Keratinocyte (primary cell): Measurements from ENCODE around the gene GPD1. TPM values are rescaled to one million over a fixed set of nuclear protein-coding genes. Genes with fewer than 3 reads are reported as not detected.

Experiments
- DNase-seq: peaks from one replicate; pipeline ENCODE4 v3.0.0-alpha.2; 2011; ENCODE audit warnings: low read depth, missing footprints, low spot score
- FAIRE-seq: peaks from 2 replicates; lab custom pipeline; 2011; peaks lifted over from hg19 to GRCh38; lab: Jason Lieb, UNC
- H2AFZ ChIP-seq: 2 replicates; pipeline ENCODE4 v1.6.0; 2012; ENCODE audit warnings: low read length, control low read depth, inconsistent platforms; ENCODE audit not compliant: control insufficient read depth
- H3K27ac ChIP-seq: 2 replicates; pipeline ENCODE4 v1.5.1; 2011; ENCODE audit warnings: low read length; ENCODE audit not compliant: control insufficient read depth, insufficient read depth
- H3K27me3 ChIP-seq: 3 replicates; pipeline ENCODE4 v1.6.0; 2011; ENCODE audit warnings: low read length; ENCODE audit not compliant: control insufficient read depth, insufficient read depth; ENCODE audit errors: extremely low read depth
- H3K36me3 ChIP-seq, 2 experiments: 2 replicates in 1 of 2; 3 replicates in 1 of 2; pipeline ENCODE4 v1.5.1; 2011; ENCODE audit warnings: low read length in 2 of 2, mild to moderate bottlenecking in 1 of 2; ENCODE audit not compliant: control insufficient read depth in 2 of 2, insufficient read depth in 2 of 2; ENCODE audit errors: extremely low read depth in 1 of 2
- H3K4me1 ChIP-seq: 3 replicates; pipeline ENCODE4 v1.5.1; 2011; ENCODE audit warnings: low read length; ENCODE audit not compliant: control insufficient read depth, insufficient read depth; ENCODE audit errors: extremely low read depth
- H3K4me2 ChIP-seq: 3 replicates; pipeline ENCODE4 v1.6.0; 2011; ENCODE audit warnings: low read depth, low read length; ENCODE audit not compliant: control insufficient read depth, insufficient read depth; ENCODE audit errors: extremely low read depth
- H3K4me3 ChIP-seq, 3 experiments: fragments of 200-600 bp in 1 of 3; sonication (generic) in 1 of 3; 2 replicates in 2 of 3; 3 replicates in 1 of 3; pipeline ENCODE4 v1.5.1; 2011 to 2016; ENCODE audit warnings: low read length in 3 of 3, mild to moderate bottlenecking in 3 of 3, control low read depth in 2 of 3, inconsistent platforms in 1 of 3, low read depth in 1 of 3, mixed read lengths in 1 of 3, mixed run types in 1 of 3, moderate library complexity in 1 of 3; ENCODE audit not compliant: control insufficient read depth in 2 of 3, insufficient read depth in 2 of 3; ENCODE audit errors: extremely low read depth in 1 of 3
- H3K79me2 ChIP-seq: 2 replicates; pipeline ENCODE4 v1.6.0; 2012; ENCODE audit warnings: low read length; ENCODE audit not compliant: control insufficient read depth, insufficient read depth
- H3K9ac ChIP-seq: 3 replicates; pipeline ENCODE4 v1.6.0; 2011; ENCODE audit warnings: low read length; ENCODE audit not compliant: control insufficient read depth, insufficient read depth; ENCODE audit errors: extremely low read depth
- H3K9me1 ChIP-seq: 3 replicates; pipeline ENCODE4 v1.6.0; 2011; ENCODE audit warnings: low read length; ENCODE audit not compliant: control insufficient read depth, insufficient read depth; ENCODE audit errors: extremely low read depth
- H3K9me3 ChIP-seq: 2 replicates; pipeline ENCODE4 v1.5.1; 2012; ENCODE audit warnings: low read depth, low read length; ENCODE audit not compliant: control insufficient read depth
- H4K20me1 ChIP-seq: 3 replicates; pipeline ENCODE4 v1.6.0; 2011; ENCODE audit warnings: low read length; ENCODE audit not compliant: control insufficient read depth, insufficient read depth; ENCODE audit errors: extremely low read depth
- CTCF ChIP-seq, 3 experiments: IDR thresholded peaks in 1 of 3; conservative IDR thresholded peaks in 1 of 3; optimal IDR thresholded peaks in 1 of 3; 2 replicates in 2 of 3; 3 replicates in 1 of 3; pipeline versions ENCODE3 to v1.5.1; 2011; ENCODE audit warnings: low read length in 3 of 3, mild to moderate bottlenecking in 3 of 3, moderate library complexity in 2 of 3, control low read depth in 1 of 3, inconsistent platforms in 1 of 3; ENCODE audit not compliant: insufficient read depth in 2 of 3; ENCODE audit errors: extremely low read depth in 1 of 3
- EZH2 ChIP-seq: IDR thresholded peaks from one replicate; pipeline ENCODE4 v1.6.1; 2012; ENCODE audit warnings: inconsistent platforms, mild to moderate bottlenecking, low read length, moderate library complexity
- dilution Hi-C: fragments of 300-500 bp; cut with MboI; formaldehyde crosslinking; loops from one replicate; pipeline ENCODE4 v1.7.0; 2020; ENCODE audit warnings: low sequenced_read_pairs; ENCODE audit not compliant: extremely low pct_ligation_motif_present
- polyA plus RNA-seq, 5 experiments: library from polyadenylated mRNA; depleted of rRNA in 3 of 5; stranded (reverse) in 3 of 5; stranded (forward) in 1 of 5; unstranded in 1 of 5; fragments of >200 nt; gene quantifications; 1 replicate in 1 of 5; 2 replicates in 3 of 5; 3 replicates in 1 of 5; pipeline versions ENCODE4 v1.2.1 to v1.2.3, GENCODE V29; 2011 to 2012; ENCODE audit warnings: missing spikeins in 2 of 5, low read depth in 1 of 5, low replicate concordance in 1 of 5

The GPD1 gene
- polyA plus RNA-seq, 1 donor (not counting 4 experiments of a cell fraction or from before 2014, with no cell fraction given), result 0.13 TPM

DNA sequence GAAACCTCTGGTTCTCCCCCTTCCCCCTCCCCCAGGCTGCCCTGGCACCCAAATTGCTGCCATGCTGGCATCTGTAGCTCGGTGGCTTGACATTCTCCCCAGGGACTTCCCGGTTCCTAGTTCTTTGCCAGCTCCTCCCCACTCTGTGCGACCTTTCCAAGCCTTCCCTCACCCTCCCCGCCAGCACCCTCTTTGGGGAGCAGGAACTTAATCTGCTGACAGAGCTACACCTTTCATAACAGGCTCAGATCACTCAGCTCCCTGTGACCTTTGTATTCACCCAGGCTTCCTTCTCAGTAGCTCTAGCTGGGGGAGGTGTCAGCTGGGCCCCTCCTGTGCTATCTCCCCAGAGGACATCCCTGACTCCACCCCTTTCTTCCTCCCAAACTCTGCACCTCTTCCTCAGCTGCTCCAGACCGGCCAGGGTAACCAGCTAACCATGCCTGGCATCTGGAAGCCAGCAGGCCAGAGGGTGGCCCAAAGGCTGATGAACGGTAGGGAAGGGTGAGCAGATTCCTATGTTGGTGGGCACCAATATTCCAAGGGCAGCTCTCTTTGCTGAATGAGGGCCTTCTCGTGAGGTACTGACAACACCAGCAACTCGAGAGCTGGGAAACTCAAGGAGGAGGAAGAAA lies 6.4 kb downstream of the GPD1 start:
- H3K27me3 ChIP-seq, result no peaks in the 10 kb centered on the region
- H3K4me3 ChIP-seq, result peak overlapping the region in 1 of 3 experiments; percentile 23
- no peaks in the 10 kb centered on the region for H3K9me1 ChIP-seq
- H3K27ac ChIP-seq, result no peak overlapping the region
- dilution Hi-C loops, result no loop called here
- no peak for DNase-seq
- no peak overlapping the region for H3K9ac ChIP-seq
- peaks cover 20% of the 10 kb centered on the region for H3K4me1 ChIP-seq
- no peak for FAIRE-seq
- peak overlapping the region; percentile 86 for H2AFZ ChIP-seq
- peaks cover 22% of the 10 kb centered on the region for H3K79me2 ChIP-seq
- H4K20me1 ChIP-seq, result no peaks in the 10 kb centered on the region
- H3K4me2 ChIP-seq, result peak overlapping the region; percentile 58
- no peaks in the 10 kb centered on the region for H3K36me3 ChIP-seq
- no peak for TF ChIP-seq EZH2
- no peak for TF ChIP-seq CTCF (optimal IDR thresholded peaks at IDR 0.05 in 1 of 3, IDR thresholded peaks at IDR 0.05 in 1 of 3, conservative IDR thresholded peaks at IDR 0.05 in 1 of 3; ENCODE audit: extremely low read depth in 1 of 3, insufficient read depth in 2 of 3, low read length in 3 of 3)
- H3K9me3 ChIP-seq, result no peaks in the 10 kb centered on the region

DNA sequence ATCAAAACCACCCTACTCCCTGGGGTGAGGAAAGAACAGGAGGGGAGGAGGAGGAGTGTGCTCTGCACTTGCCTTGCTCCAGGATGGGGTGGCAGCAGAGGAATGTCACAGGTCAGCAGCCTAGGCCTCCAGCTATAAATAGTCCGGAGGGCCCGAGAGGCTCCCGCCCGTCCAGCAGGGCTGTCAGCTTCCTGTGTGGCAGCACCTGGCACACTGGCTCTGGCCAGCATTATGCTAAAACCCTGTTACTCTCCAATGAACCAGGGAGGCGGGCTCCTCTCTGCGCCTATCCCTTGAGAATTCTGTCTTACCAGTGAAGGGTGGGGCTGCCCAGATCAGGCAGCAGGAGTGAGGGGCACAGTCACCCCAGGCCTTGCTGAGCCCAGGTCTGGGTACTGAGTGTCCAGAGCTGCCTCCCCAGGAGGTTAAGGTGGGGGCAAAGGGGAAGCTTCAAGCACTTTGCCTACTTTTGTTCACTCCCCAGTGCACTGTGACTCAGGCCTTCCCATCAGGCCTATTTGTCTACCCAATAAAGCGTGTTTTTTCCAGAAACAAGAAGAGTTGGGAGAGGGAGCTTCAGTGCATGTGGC lies 7.0 kb downstream of the GPD1 start:
- peak overlapping the region in 1 of 3 experiments; percentile 51 for H3K4me3 ChIP-seq
- H3K36me3 ChIP-seq, result no peaks in the 10 kb centered on the region
- H3K9me1 ChIP-seq, result no peaks in the 10 kb centered on the region
- dilution Hi-C loops, result no loop called here
- peak overlapping the region; percentile 86 for H2AFZ ChIP-seq
- H3K4me2 ChIP-seq, result peak overlapping the region; percentile 58
- H3K4me1 ChIP-seq, result peaks cover 20% of the 10 kb centered on the region
- H3K79me2 ChIP-seq, result peaks cover 28% of the 10 kb centered on the region
- no peak overlapping the region for H3K9ac ChIP-seq
- no peak for TF ChIP-seq CTCF (optimal IDR thresholded peaks at IDR 0.05 in 1 of 3, IDR thresholded peaks at IDR 0.05 in 1 of 3, conservative IDR thresholded peaks at IDR 0.05 in 1 of 3; ENCODE audit: extremely low read depth in 1 of 3, insufficient read depth in 2 of 3, low read length in 3 of 3)
- no peak for TF ChIP-seq EZH2
- DNase-seq (no peak), FAIRE-seq (no peak)
- H4K20me1 ChIP-seq, result no peaks in the 10 kb centered on the region
- no peak overlapping the region for H3K27ac ChIP-seq
- H3K27me3 ChIP-seq, result no peaks in the 10 kb centered on the region
- H3K9me3 ChIP-seq, result no peaks in the 10 kb centered on the region
